ENCODE data around the gene UBE2Z. TPM values are rescaled to one million over a fixed set of nuclear protein-coding genes. Genes with fewer than 3 reads are reported as not detected.

The UBE2Z gene
- total RNA-seq, 1 experiment from 2014 or later: 135 TPM

Small RNA genes lying within 50 kb of the gene (small RNA-seq; reads per million reads assigned to genes)
- gene AC068531.1 (0 reads per million in 2 experiments), gene RF00263 (0 reads per million in 2 experiments), gene RF01210 (0 to 0.08 reads per million in 2 experiments), gene RNU1-42P (0.10 to 0.14 reads per million in 2 experiments)

Other genes starting within 250 kb of the UBE2Z start
- not detected in 2 replicates for gene PRAC1, start 185.9 kb upstream of the UBE2Z start, total RNA-seq (2014; rRNA removed; shearing (Covaris generic))
- gene PRAC2, start 185.2 kb upstream of the UBE2Z start, total RNA-seq (2014; rRNA removed; shearing (Covaris generic)): 0.56 and 0.71 TPM in 2 replicates
- gene HOXB13, start 179.7 kb upstream of the UBE2Z start, total RNA-seq (2014; rRNA removed; shearing (Covaris generic)): 3.7 and 4.8 TPM in 2 replicates
- 1.7 and 2.1 TPM in 2 replicates for gene TTLL6, start 91.2 kb upstream of the UBE2Z start, total RNA-seq (2014; rRNA removed; shearing (Covaris generic))
- gene CALCOCO2, start 77.4 kb upstream of the UBE2Z start, total RNA-seq (2014; rRNA removed; shearing (Covaris generic)): 29.1 and 37.7 TPM in 2 replicates
- 64.1 and 68.0 TPM in 2 replicates for gene ATP5MC1, start 15.6 kb upstream of the UBE2Z start, total RNA-seq (2014; rRNA removed; shearing (Covaris generic))
- 117 and 132 TPM in 2 replicates for gene SNF8, start 36.4 kb downstream of the UBE2Z start, total RNA-seq (2014; rRNA removed; shearing (Covaris generic))
- gene GIP, start 60.2 kb downstream of the UBE2Z start, total RNA-seq (2014; rRNA removed; shearing (Covaris generic)): not detected in 2 replicates
- 8.6 and 9.4 TPM in 2 replicates for gene IGF2BP1, start 89.0 kb downstream of the UBE2Z start, total RNA-seq (2014; rRNA removed; shearing (Covaris generic))
- not detected in 2 replicates for gene B4GALNT2, start 224.4 kb downstream of the UBE2Z start, total RNA-seq (2014; rRNA removed; shearing (Covaris generic))

All from SK-MEL-5 (cell line).